ENCODE results near the gene AKAP3.

AKAP3 gene

GRCh38 chr12:4648501-4649357 is at the start of gene AKAP3, which contains the start of gene NDUFA9:
TSS of gene AKAP3 (minus strand) at chr12:4649051. CDS start at chr12:4638196, 10,855 bp downstream.
TSS of gene NDUFA9 (plus strand) at chr12:4649114. CDS start at chr12:4649127, 13 bp downstream.
- DNase-seq (ENCODE audit: low spot score) = peak; percentile 86

GRCh38 chr12:4690760-4691159 is 41.9 kb upstream of the AKAP3 start:
- no peak for DNase-seq (ENCODE audit: low spot score)

DNA sequence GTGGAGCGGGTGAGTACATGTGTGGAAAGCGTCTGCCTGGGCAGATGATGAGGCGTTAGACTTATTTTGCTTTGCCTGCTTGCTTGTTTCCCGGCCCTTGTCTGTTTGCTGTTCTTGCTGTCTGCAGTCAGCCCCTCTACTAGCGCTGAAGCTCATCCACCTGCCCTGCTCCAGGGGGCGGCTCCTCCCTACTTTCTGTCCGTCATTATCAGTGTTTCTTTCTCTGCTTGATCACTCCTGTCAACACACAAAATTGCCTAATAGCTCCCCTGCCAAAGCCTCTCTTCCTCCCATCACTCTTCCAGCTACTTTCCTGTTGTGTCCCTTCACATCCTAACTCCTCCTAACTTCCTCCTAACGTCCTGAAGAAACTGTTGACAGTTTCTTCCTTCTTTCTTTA is 36.5 kb upstream of the AKAP3 start:
- DNase-seq (ENCODE audit: low spot score) = no peak

DNA sequence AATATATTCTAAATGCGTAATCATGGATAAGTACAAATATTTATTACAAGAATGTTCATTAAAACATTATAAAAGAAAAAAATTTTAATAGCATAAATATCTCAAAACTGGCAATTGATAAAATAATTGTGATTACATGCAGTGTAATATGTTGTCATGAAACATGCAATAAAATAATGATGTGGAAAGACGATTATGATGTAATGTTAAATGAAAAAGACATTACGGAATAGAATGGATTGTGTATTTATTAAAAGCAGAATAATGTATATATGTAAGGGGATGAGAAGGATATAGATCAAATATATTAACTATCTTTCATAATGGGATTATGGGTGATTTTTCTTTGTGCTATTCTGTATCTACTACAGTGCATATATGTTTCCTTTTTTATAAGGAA is 32.9 kb upstream of the AKAP3 start:
- no peak for DNase-seq (ENCODE audit: low spot score)

DNA sequence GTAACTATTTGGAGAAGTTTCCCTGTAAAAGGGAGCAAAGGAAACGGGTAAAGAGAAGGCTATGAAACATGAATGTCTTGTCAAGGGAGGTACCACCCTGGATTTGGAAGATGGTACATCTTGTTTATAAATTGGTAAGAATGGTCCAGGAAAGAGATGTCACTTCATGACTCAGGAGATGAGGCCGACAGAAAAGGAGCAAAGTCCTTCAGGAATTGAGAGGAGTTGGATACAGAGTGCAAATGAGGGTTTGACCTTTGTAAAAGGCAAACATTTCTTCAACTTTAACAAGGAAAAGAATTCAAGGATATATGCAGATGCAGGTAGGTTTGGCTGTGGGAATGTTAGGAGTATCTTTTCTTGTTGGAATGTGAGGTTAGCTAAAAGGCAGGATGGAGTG is 30.9 kb upstream of the AKAP3 start:
- DNase-seq (ENCODE audit: low spot score) = no peak

GRCh38 chr12:4665236-4665635 is 16.4 kb upstream of the AKAP3 start:
- no peak for DNase-seq (ENCODE audit: low spot score)

- no peak for DNase-seq (ENCODE audit: low spot score)
These were observed 15.2 kb upstream of the AKAP3 start for GRCh38 chr12:4663971-4664505.

- DNase-seq (ENCODE audit: low spot score) = no peak
These were observed 4.8 kb upstream of the AKAP3 start for GRCh38 chr12:4653691-4654090.

DNA sequence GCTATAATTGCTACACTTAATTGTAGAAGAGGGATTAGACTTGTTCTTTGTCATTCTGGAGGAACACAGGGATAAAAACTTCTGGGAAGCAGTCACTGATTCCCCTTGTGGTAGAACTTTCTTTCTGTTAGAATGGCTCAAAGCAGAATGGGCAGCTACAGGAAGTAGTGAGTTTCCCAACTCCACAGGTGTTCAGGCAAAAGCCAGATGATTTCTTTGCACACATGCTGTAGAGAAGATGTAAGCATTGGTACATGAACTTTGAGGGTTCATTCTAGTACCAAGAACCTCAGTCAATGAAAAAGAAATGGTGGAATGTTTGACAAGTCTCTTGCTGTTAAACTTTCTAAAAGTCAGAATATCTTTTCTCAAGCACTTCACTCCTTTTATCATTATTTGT is 4.4 kb upstream of the AKAP3 start:
- DNase-seq (ENCODE audit: low spot score) = no peak

DNA sequence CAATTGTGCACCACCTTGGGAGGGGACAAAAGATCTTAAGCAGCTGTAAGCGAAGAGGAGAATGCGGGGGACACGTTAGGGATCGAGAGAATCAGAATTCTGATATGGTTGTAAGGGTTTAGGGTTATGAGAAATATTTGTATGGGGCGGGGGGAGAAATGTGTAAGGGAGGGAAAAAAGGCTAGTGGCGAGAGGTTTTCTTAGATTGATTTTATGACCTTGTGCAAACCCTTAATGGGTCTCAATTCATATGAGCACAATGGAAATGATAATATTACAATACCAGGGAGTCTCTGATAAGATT is 459 bp upstream of the AKAP3 start:
- no peak for DNase-seq (ENCODE audit: low spot score)

DNA sequence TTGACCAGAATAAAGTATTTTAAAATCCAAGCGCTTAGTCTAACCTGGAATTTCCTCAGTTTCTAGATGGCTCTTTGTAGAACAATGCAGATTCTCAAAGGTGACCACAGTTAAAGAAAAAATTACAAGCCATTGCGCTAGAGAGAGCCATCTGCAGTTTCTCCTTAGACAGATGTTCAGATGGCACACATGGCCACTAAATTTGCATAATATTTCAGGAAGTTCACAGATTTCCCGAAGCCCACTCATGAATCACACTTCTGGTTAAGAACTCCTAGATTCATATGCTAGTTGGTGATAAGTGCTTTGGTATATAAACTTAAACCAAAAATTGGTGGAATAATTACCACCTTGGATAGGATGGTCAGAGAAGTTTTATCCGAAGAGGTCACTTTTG is 749 bp downstream of the AKAP3 start:
- no peak for DNase-seq (ENCODE audit: low spot score)

GRCh38 chr12:4645023-4645422 is 3.8 kb downstream of the AKAP3 start:
- no peak for DNase-seq (ENCODE audit: low spot score)

GRCh38 chr12:4643747-4644146 is 5.1 kb downstream of the AKAP3 start:
- no peak for DNase-seq (ENCODE audit: low spot score)

DNA sequence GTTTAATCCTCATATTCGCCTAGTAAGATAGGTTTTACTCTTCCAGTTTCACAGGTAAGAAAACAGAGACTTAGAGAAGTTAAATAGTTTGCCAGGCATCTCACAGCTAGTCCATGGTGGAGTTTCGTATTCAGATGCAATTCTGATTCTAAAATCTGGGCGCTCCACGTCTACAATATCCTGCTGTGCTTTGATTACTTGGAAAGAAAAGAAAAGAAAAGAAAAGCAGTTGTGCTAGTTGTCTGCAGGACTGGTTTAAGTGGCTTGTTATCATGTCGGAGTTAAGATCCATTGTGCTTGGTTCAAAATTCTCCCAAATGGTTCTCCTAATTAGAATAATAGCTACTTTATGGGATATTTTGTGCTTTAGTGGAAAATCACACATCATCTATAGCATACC is 18.6 kb downstream of the AKAP3 start:
- DNase-seq (ENCODE audit: low spot score) = no peak

DNA sequence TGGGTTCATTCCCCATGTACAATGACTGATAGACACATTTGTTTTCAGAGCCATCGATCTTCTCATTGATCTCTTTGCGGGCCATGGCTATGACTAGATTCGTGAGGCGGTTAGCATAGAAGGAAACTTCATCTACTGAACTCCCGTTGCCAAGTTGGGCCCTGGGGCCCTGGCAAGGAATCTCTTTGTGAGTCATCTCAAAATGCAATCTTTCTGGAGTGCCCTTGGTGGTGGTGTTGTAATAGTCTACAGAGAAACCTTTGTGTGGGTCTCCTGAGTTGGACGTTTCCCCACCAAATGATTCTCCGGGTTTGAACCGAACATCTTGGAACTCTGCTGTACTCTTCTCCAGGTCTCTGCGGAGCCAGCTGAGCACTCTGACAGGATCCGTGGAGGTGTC is 20.4 kb downstream of the AKAP3 start:
- no peak for DNase-seq (ENCODE audit: low spot score)

- DNase-seq (ENCODE audit: low spot score) = no peak
These were observed 22.3 kb downstream of the AKAP3 start for GRCh38 chr12:4626543-4626942.

DNA sequence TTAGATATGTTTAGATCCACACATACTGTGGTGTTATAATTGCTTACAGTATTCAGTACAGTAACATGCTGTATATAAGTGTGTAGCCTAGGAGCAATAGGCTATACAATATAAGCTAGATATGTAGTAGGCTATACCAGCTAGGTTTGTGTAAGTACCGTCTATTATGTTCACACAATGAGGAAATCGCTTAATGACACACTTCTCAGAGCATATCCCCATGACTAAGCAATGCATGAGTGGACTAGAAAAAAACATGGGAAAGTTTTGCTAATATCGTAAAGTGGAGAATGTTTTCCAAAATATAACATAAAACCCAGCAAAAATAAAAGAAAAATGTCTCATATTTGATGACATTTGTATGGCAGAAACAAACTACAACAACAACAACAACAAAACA is 27.3 kb downstream of the AKAP3 start:
- DNase-seq (ENCODE audit: low spot score) = no peak

DNA sequence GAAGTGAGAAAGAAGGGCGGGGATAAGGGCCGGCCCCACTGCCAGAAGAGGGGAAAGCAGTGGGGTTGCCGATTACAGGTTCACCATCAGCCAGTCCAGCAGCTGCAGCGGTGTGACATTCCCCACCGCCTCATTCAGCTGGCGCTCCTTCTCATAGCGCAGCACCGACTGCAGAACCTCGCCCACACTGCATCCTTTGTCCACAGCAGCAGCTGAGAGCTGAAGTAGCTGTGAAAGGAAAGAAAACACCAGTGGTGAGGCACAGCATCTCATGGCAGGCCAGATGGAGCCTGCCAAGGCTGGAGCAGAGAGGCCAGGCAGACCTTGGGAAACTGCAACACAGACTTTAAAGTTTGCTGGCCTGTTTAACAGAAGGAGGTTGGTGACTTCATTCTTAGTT is 33.2 kb downstream of the AKAP3 start:
- peak; percentile 73 for DNase-seq (ENCODE audit: low spot score)

DNA sequence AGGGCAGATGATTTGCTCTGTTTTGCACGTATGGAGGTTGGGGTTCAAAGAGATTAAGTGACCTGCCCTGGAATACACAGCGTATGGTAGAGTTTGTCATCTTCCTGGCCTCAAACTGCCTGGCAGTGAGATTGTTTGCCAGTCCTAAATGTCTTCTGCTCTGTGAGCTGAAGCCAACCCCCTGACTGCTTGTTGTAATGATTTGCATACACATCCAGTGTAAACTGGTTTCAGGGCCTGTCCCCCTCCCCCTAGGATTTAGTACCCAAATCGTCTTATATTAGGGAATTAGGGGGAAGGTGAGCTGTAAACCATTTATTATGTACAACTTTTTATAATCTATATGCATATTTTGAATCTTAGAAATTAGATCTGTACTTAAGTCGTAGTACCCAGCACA is 38.4 kb downstream of the AKAP3 start:
- no peak for DNase-seq (ENCODE audit: low spot score)

GRCh38 chr12:4609071-4609470 is 39.8 kb downstream of the AKAP3 start:
- no peak for DNase-seq (ENCODE audit: low spot score)

- DNase-seq (ENCODE audit: low spot score) = no peak
These were observed 41.8 kb downstream of the AKAP3 start for GRCh38 chr12:4607056-4607455.

DNA sequence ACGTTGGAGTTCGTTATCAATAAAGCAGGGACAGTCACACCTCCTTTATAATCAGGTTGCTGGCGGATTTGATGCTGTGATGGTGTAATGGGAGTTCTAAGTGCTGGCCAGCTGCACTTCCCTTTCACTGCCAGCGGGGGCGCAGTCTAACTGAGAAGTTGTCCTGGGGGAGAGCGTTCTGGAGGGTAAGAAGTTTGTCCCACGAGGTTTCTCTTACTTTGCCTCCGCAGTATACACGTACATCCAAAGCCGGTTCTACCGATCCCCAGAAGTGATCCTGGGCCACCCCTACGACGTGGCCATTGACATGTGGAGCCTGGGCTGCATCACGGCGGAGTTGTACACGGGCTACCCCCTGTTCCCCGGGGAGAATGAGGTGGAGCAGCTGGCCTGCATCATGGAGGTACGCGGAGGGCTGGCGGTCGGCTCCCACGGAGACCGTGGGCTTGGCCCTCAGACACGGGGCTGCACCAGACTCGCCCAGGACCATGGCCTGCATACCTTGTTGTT is 44.1 kb downstream of the AKAP3 start:
- DNase-seq (ENCODE audit: low spot score) = peak; percentile 93

- no peak for DNase-seq (ENCODE audit: low spot score)
These were observed 44.9 kb downstream of the AKAP3 start for GRCh38 chr12:4603946-4604345.

- DNase-seq (ENCODE audit: low spot score) = peak; percentile 22
These were observed 45.4 kb downstream of the AKAP3 start for GRCh38 chr12:4603421-4603820.

All from Ammon's horn (tissue), 1 donor.